ENCODE results near the gene GOT1. TPM values are rescaled to one million over a fixed set of nuclear protein-coding genes. Genes with fewer than 3 reads are reported as not detected.
A peak's percentile ranks its signal among the peaks of the same experiment; 100 is the strongest.

GOT1 gene
- total RNA-seq, 1 donor from 2014 or later, result 609 TPM

GRCh38 chr10:99393036-99393435 lies 37.4 kb downstream of the GOT1 start:
- intact Hi-C loops (cut with micrococcal nuclease), result no loop called here
- DNase-seq, result no peak
- Histone ChIP-seq H3K27me3 (ENCODE audit: low read depth) (peaks cover under 1% of the 10 kb centered on the region), H3K27ac (replicated peaks) (peak overlapping the region; percentile 7), H3K9me3 (replicated peaks) (no peaks in the 10 kb centered on the region), H3K4me3 (no peak overlapping the region), H3K36me3 (peaks cover 34% of the 10 kb centered on the region), H3K4me1 (peaks cover 65% of the 10 kb centered on the region)
- no peak for TF ChIP-seq CTCF (IDR thresholded peaks at IDR 0.05; ENCODE audit: borderline replicate concordance)

GRCh38 chr10:99391346-99391745 lies 39.1 kb downstream of the GOT1 start:
- Histone ChIP-seq H3K36me3 (peaks cover 18% of the 10 kb centered on the region), H3K27me3 (ENCODE audit: low read depth) (peaks cover 7% of the 10 kb centered on the region), H3K4me3 (no peak overlapping the region), H3K9me3 (replicated peaks) (no peaks in the 10 kb centered on the region), H3K4me1 (peaks cover 56% of the 10 kb centered on the region), H3K27ac (replicated peaks) (peak overlapping the region; percentile 54)
- DNase-seq, result no peak
- TF ChIP-seq CTCF (IDR thresholded peaks at IDR 0.05; ENCODE audit: borderline replicate concordance), result no peak
- intact Hi-C loops (cut with micrococcal nuclease), result no loop called here

GRCh38 chr10:99389729-99390480 lies 40.5 kb downstream of the GOT1 start:
- H3K27ac ChIP-seq (replicated peaks), result no peak overlapping the region

GRCh38 chr10:99387541-99387940 lies 42.9 kb downstream of the GOT1 start:
- H3K36me3 ChIP-seq, result no peaks in the 10 kb centered on the region
- intact Hi-C loops (cut with micrococcal nuclease), result no loop called here
- H3K4me1 ChIP-seq, result peaks cover 31% of the 10 kb centered on the region
- H3K4me3 ChIP-seq, result no peak overlapping the region
- H3K27ac ChIP-seq (replicated peaks), result no peak overlapping the region
- TF ChIP-seq CTCF (IDR thresholded peaks at IDR 0.05; ENCODE audit: borderline replicate concordance), result no peak
- DNase-seq, result no peak
- peaks cover 24% of the 10 kb centered on the region for H3K27me3 ChIP-seq (ENCODE audit: low read depth)
- H3K9me3 ChIP-seq (replicated peaks), result no peaks in the 10 kb centered on the region

More at GRCh38 chr10:99389729-99390480, 40.5 kb downstream of the GOT1 start:
- Histone ChIP-seq H3K9me3 (replicated peaks) (no peaks in the 10 kb centered on the region), H3K36me3 (peaks cover 10% of the 10 kb centered on the region), H3K4me3 (no peak overlapping the region), H3K27me3 (ENCODE audit: low read depth) (peaks cover 11% of the 10 kb centered on the region), H3K4me1 (peaks cover 43% of the 10 kb centered on the region)
- no peak for DNase-seq
- TF ChIP-seq CTCF (IDR thresholded peaks at IDR 0.05; ENCODE audit: borderline replicate concordance), result no peak
- intact Hi-C loops (cut with micrococcal nuclease), result no loop called here

GRCh38 chr10:99387071-99387470 lies 43.4 kb downstream of the GOT1 start:
- H3K4me1 ChIP-seq, result peaks cover 26% of the 10 kb centered on the region
- no peak overlapping the region for H3K4me3 ChIP-seq
- no peak for TF ChIP-seq CTCF (IDR thresholded peaks at IDR 0.05; ENCODE audit: borderline replicate concordance)
- no peaks in the 10 kb centered on the region for H3K36me3 ChIP-seq
- H3K9me3 ChIP-seq (replicated peaks), result no peaks in the 10 kb centered on the region
- H3K27me3 ChIP-seq (ENCODE audit: low read depth), result peaks cover 24% of the 10 kb centered on the region
- intact Hi-C loops (cut with micrococcal nuclease), result no loop called here
- H3K27ac ChIP-seq (replicated peaks), result no peak overlapping the region
- no peak for DNase-seq
